MG63 (cell line): ENCODE measurements around the gene LRRC19. TPM values are rescaled to one million over a fixed set of nuclear protein-coding genes. Genes with fewer than 3 reads are reported as not detected.

Experiments
- DNase-seq: peaks from one replicate; pipeline ENCODE4 v3.0.0-alpha.2; 2020
- H3K27me3 ChIP-seq: fragments of 250-450 bp; sonication (Bioruptor Pico); 2 replicates; pipeline ENCODE4 v1.5.1; 2020; ENCODE audit warnings: mild to moderate bottlenecking, moderate library complexity
- H3K36me3 ChIP-seq: fragments of 250-450 bp; sonication (Bioruptor Pico); 2 replicates; pipeline ENCODE4 v1.5.1; 2020; ENCODE audit warnings: mild to moderate bottlenecking, moderate library complexity
- H3K4me3 ChIP-seq: fragments of 250-450 bp; sonication (Bioruptor Pico); 2 replicates; pipeline ENCODE4 v1.5.1; 2020; ENCODE audit warnings: mild to moderate bottlenecking, moderate library complexity
- H3K9me3 ChIP-seq: fragments of 250-450 bp; sonication (Bioruptor Pico); 2 replicates; pipeline ENCODE4 v1.5.1; 2020; ENCODE audit warnings: mild to moderate bottlenecking, moderate library complexity
- total RNA-seq: library from RNA; depleted of rRNA; stranded (reverse); fragments of >200 nt; shearing (Covaris generic); gene quantifications from 2 replicates; pipeline ENCODE4 v1.2.3, GENCODE V29; 2014; ENCODE audit warnings: low replicate concordance; rRNA removed

Gene LRRC19, protein sequence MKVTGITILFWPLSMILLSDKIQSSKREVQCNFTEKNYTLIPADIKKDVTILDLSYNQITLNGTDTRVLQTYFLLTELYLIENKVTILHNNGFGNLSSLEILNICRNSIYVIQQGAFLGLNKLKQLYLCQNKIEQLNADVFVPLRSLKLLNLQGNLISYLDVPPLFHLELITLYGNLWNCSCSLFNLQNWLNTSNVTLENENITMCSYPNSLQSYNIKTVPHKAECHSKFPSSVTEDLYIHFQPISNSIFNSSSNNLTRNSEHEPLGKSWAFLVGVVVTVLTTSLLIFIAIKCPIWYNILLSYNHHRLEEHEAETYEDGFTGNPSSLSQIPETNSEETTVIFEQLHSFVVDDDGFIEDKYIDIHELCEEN
- total RNA-seq = not detected in 2 replicates

DNA sequence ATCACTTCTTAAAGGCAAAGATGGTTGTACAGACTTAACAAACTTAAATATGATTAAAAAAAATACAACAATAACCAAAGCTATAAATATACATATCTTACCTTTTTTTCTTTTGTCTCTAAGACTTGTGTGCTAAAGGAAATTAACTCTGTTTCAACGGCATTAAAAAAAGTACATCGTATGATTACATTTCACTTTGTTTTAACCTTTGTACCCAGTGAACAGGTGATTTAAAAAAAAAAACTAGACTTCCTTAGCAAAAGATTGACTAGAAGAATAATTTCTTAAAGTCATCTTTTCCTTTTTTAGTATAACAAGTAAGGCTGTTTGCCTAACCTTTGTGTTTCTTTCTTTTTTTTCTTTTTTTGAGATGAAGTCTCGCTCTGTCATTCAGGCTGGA is at the start of gene LRRC19:
LRRC19 (minus strand) TSS at position 182 of the 400 bp plus-strand sequence. CDS start 5,978 bp downstream, outside the sequence.
- Histone ChIP-seq H3K36me3 (no peaks in the 10 kb centered on the region), H3K9me3 (no peaks in the 10 kb centered on the region), H3K27me3 (no peaks in the 10 kb centered on the region), H3K4me3 (no peak within 1 kb of the TSS)
- DNase-seq = no peak

- DNase-seq = no peak
- no peaks in the 10 kb centered on the region for H3K36me3 ChIP-seq
- H3K27me3 ChIP-seq = no peaks in the 10 kb centered on the region
- no peaks in the 10 kb centered on the region for H3K9me3 ChIP-seq
- no peak overlapping the region for H3K4me3 ChIP-seq
These were observed 49.4 kb upstream of the LRRC19 start for GRCh38 chr9:27054841-27055240.

GRCh38 chr9:27054125-27054524 is 48.7 kb upstream of the LRRC19 start:
- Histone ChIP-seq H3K27me3 (no peaks in the 10 kb centered on the region), H3K4me3 (no peak overlapping the region), H3K9me3 (no peaks in the 10 kb centered on the region), H3K36me3 (no peaks in the 10 kb centered on the region)
- DNase-seq = no peak

DNA sequence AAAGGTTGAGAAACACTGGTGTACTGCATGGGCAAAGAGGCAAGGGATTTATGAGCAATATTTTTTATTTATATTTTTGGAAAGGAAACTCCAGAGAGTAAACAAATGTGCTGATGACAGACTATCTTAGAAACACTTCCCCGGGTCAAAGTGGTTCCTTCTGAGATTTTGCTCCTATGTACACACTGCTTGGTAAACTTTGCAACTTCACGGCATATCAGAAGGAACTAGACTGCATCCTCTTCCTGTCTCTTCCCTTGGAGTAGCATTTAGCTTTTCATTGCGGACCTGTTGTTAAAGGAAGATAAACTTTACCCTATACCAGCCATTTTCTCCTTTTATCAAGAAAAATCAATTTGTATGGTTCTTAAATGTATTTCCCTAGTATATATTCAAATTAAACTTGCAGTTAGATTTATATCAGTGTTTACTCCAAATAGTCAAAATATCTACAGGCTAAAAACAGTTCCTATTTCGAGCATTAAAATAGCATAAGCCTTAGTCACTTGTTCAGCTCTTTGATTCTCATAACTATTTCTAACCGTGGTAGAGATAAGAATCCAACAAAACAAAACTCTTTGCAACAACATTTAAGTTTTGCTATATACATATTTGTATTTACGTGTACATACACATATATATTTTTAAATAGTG is 48.0 kb upstream of the LRRC19 start:
- no peaks in the 10 kb centered on the region for H3K27me3 ChIP-seq
- no peak for DNase-seq
- H3K36me3 ChIP-seq = no peaks in the 10 kb centered on the region
- H3K4me3 ChIP-seq = no peak overlapping the region
- no peaks in the 10 kb centered on the region for H3K9me3 ChIP-seq

GRCh38 chr9:27047136-27047535 is 41.7 kb upstream of the LRRC19 start:
- no peaks in the 10 kb centered on the region for H3K27me3 ChIP-seq
- no peaks in the 10 kb centered on the region for H3K36me3 ChIP-seq
- DNase-seq = no peak
- H3K4me3 ChIP-seq = no peak overlapping the region
- no peaks in the 10 kb centered on the region for H3K9me3 ChIP-seq

DNA sequence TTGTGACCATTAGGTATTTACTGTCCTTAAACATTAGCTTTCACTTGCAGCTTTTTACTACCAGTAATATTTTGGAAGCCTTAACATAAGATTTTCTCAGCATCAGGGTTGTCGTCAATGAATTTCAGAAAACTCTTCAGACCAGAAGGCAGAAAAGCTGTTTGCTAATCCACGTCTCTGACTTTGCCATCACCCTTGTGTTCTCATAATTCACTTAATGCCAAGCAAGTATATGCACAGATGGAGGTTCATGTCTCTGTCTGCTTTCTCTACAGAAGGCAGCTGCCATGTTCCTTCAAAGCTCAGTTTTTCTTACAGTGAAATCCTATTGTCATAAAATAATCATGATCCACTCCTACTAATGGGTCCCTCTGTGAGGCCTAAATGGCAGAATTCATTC is 37.7 kb upstream of the LRRC19 start:
- Histone ChIP-seq H3K4me3 (no peak overlapping the region), H3K36me3 (no peaks in the 10 kb centered on the region), H3K27me3 (no peaks in the 10 kb centered on the region), H3K9me3 (no peaks in the 10 kb centered on the region)
- no peak for DNase-seq

GRCh38 chr9:27042476-27042875 is 37.0 kb upstream of the LRRC19 start:
- DNase-seq = no peak
- no peaks in the 10 kb centered on the region for H3K9me3 ChIP-seq
- H3K27me3 ChIP-seq = no peaks in the 10 kb centered on the region
- H3K36me3 ChIP-seq = no peaks in the 10 kb centered on the region
- no peak overlapping the region for H3K4me3 ChIP-seq

DNA sequence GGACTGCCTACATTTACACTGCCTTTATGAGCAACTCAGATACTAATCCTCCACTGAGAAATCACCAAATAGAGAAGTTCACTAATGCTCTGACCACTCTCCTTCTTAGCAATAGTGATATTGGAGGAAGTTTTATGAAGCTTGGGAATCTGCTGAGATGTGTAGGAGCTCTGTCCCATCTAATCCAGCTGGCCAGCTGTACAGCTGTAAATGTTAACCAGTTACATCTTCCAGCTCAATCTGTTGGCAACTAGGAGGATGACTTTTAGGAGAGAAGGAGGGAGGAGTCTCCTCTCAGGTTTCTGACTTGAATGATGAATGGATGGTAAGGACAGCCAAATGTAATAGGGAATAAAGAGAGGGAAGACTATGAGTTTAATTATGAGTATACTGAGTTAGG is 36.3 kb upstream of the LRRC19 start:
- Histone ChIP-seq H3K36me3 (no peaks in the 10 kb centered on the region), H3K9me3 (no peaks in the 10 kb centered on the region), H3K4me3 (no peak overlapping the region), H3K27me3 (no peaks in the 10 kb centered on the region)
- no peak for DNase-seq

GRCh38 chr9:27037499-27037898 is 32.0 kb upstream of the LRRC19 start:
- no peaks in the 10 kb centered on the region for H3K9me3 ChIP-seq
- H3K27me3 ChIP-seq = no peaks in the 10 kb centered on the region
- no peak overlapping the region for H3K4me3 ChIP-seq
- DNase-seq = no peak
- no peaks in the 10 kb centered on the region for H3K36me3 ChIP-seq

DNA sequence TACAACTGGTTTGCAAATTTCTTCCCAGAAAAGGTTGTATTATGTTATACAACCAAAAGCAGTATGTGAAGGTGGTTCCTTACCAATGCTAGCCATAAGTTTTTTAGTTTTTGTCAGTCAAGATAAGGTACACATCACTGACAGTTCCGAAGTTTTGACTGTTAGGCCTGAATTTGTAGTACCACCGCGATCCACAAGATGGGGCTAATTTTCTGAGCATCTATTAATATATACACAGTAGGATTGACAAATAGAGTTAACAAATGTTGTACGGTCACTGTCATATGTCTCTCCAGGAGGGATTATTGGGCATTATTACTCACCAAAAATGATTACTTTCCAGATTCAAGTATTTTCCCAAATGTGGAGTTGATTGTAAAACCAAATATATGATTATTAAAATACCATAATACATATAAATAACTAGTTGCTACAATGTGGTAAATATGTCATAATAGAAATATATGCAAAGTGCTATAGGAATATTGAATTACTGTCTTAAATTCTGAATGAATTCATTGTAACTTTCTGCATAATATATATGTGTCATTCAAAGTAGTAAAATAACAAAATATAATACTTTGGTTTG is 28.4 kb upstream of the LRRC19 start:
- no peaks in the 10 kb centered on the region for H3K36me3 ChIP-seq
- H3K4me3 ChIP-seq = no peak overlapping the region
- peak; percentile 17 for DNase-seq
- no peaks in the 10 kb centered on the region for H3K9me3 ChIP-seq
- H3K27me3 ChIP-seq = no peaks in the 10 kb centered on the region

- H3K36me3 ChIP-seq = peaks cover 1% of the 10 kb centered on the region; the same call in 1 of the 2 replicates
- H3K27me3 ChIP-seq = no peaks in the 10 kb centered on the region
- no peaks in the 10 kb centered on the region for H3K9me3 ChIP-seq
- H3K4me3 ChIP-seq = no peak overlapping the region
- no peak for DNase-seq
These were observed 23.7 kb upstream of the LRRC19 start for GRCh38 chr9:27029186-27029585.

- Histone ChIP-seq H3K36me3 (peaks cover 3% of the 10 kb centered on the region; the same call in 1 of the 2 replicates), H3K9me3 (no peaks in the 10 kb centered on the region), H3K27me3 (no peaks in the 10 kb centered on the region), H3K4me3 (no peak overlapping the region)
- DNase-seq = no peak
These were observed 17.4 kb upstream of the LRRC19 start for GRCh38 chr9:27022920-27023319.

- no peak for DNase-seq
- Histone ChIP-seq H3K27me3 (no peaks in the 10 kb centered on the region), H3K36me3 (peaks cover 3% of the 10 kb centered on the region; the same call in 1 of the 2 replicates), H3K4me3 (no peak overlapping the region), H3K9me3 (no peaks in the 10 kb centered on the region)
These were observed 14.1 kb upstream of the LRRC19 start for GRCh38 chr9:27019589-27019988.

GRCh38 chr9:27003426-27004077 is 1.9 kb downstream of the LRRC19 start:
- no peaks in the 10 kb centered on the region for H3K36me3 ChIP-seq
- H3K4me3 ChIP-seq = no peak overlapping the region
- no peak for DNase-seq
- no peaks in the 10 kb centered on the region for H3K9me3 ChIP-seq
- no peaks in the 10 kb centered on the region for H3K27me3 ChIP-seq

- Histone ChIP-seq H3K36me3 (no peaks in the 10 kb centered on the region), H3K9me3 (no peaks in the 10 kb centered on the region), H3K27me3 (no peaks in the 10 kb centered on the region), H3K4me3 (no peak overlapping the region)
- DNase-seq = no peak
These were observed 9.7 kb downstream of the LRRC19 start for GRCh38 chr9:26995810-26996209.

GRCh38 chr9:26983340-26983739 is 22.1 kb downstream of the LRRC19 start:
- Histone ChIP-seq H3K4me3 (no peak overlapping the region), H3K9me3 (no peaks in the 10 kb centered on the region), H3K27me3 (no peaks in the 10 kb centered on the region), H3K36me3 (peaks cover 2% of the 10 kb centered on the region; the same call in 1 of the 2 replicates)
- no peak for DNase-seq
